IMR-90 (cell line): Measurements from ENCODE around the gene ZNF20. TPM values are rescaled to one million over a fixed set of nuclear protein-coding genes. Genes with fewer than 3 reads are reported as not detected.

Experiments used
- ATAC-seq: fragments of 200-7000 bp; cut with Tn5 transposase; 2 replicates; pipeline ENCODE4 v1.9.1; 2020; ENCODE audit warnings: low read depth, mild to moderate bottlenecking, moderate library complexity
- BruUV-seq: library from RNA; stranded (reverse); fragments of 400-500 nt; replicated peaks from 2 replicates; lab custom pipeline; 2021; lab: Mats Ljungman, UMichigan
- CTCF ChIA-PET: fragments of 300-600 bp; formaldehyde crosslinking; extraction: SDS; loops from one replicate; lab custom pipeline; 2021; ENCODE audit warnings: antibody characterized with exemption; lab: Yijun Ruan, JAX
- POLR2A ChIA-PET: fragments of 300-600 bp; sonication (Branson Sonifier 250); formaldehyde crosslinking; loops from one replicate; lab custom pipeline; 2022; ENCODE audit warnings: antibody characterized with exemption; ENCODE audit not compliant: unreplicated experiment; lab: Charles Lee
- DNase-seq: peaks from one replicate; pipeline ENCODE4 v3.0.0; 2013
- H2AFZ ChIP-seq: replicated peaks from 2 replicates; pipeline ENCODE3; 2013; ENCODE audit warnings: low read length, mild to moderate bottlenecking; ENCODE audit not compliant: poor library complexity
- H2AK5ac ChIP-seq: 2 replicates; pipeline ENCODE4 v1.6.1; 2013; ENCODE audit warnings: low read depth, low read length, inconsistent platforms
- H2AK9ac ChIP-seq: replicated peaks from 2 replicates; pipeline ENCODE3; 2013; ENCODE audit warnings: mild to moderate bottlenecking, low read depth, low read length, moderate library complexity; ENCODE audit not compliant: poor library complexity
- H2BK120ac ChIP-seq: 2 replicates; pipeline ENCODE4 v1.6.1; 2013; ENCODE audit warnings: low read depth, low read length, inconsistent platforms
- H2BK15ac ChIP-seq: 3 replicates; pipeline ENCODE4 v1.6.1; 2013; ENCODE audit warnings: low read depth, low read length, inconsistent platforms
- H2BK20ac ChIP-seq: 2 replicates; pipeline ENCODE4 v1.6.1; 2013; ENCODE audit warnings: low read depth, mild to moderate bottlenecking, inconsistent platforms, low read length, moderate library complexity
- H2BK5ac ChIP-seq: 2 replicates; pipeline ENCODE4 v1.6.1; 2013; ENCODE audit warnings: mild to moderate bottlenecking, low read depth, low read length, inconsistent platforms; ENCODE audit not compliant: poor library complexity, severe bottlenecking
- H3K14ac ChIP-seq: replicated peaks from 2 replicates; pipeline ENCODE4 v1.6.1; 2013; ENCODE audit warnings: low read depth, low read length, inconsistent platforms
- H3K18ac ChIP-seq: 2 replicates; pipeline ENCODE4 v1.6.1; 2013; ENCODE audit warnings: low read depth, low read length, control low read depth
- H3K23ac ChIP-seq: 2 replicates; pipeline ENCODE4 v1.6.1; 2013; ENCODE audit warnings: low read depth, low read length, inconsistent platforms
- H3K27ac ChIP-seq: 2 replicates; pipeline ENCODE4 v1.5.1; 2013; ENCODE audit warnings: mild to moderate bottlenecking, control low read depth, low read length; ENCODE audit not compliant: insufficient read depth
- H3K27me3 ChIP-seq: 2 replicates; pipeline ENCODE4 v1.6.1; 2013; ENCODE audit warnings: low read length; ENCODE audit not compliant: control insufficient read depth, insufficient read depth
- H3K36me3 ChIP-seq: 2 replicates; pipeline ENCODE4 v1.6.1; 2013; ENCODE audit warnings: low read length, mixed read lengths; ENCODE audit not compliant: control insufficient read depth, insufficient read depth
- H3K4ac ChIP-seq: 2 replicates; pipeline ENCODE4 v1.6.1; 2013; ENCODE audit warnings: low read depth, low read length, inconsistent platforms
- H3K4me1 ChIP-seq: 2 replicates; pipeline ENCODE4 v1.6.1; 2013; ENCODE audit warnings: low read length, mixed read lengths; ENCODE audit not compliant: control insufficient read depth, insufficient read depth
- H3K4me2 ChIP-seq: 2 replicates; pipeline ENCODE4 v1.6.1; 2013; ENCODE audit warnings: low read depth, mild to moderate bottlenecking, control low read depth, low read length, moderate library complexity
- H3K4me3 ChIP-seq: 2 replicates; pipeline ENCODE4 v1.5.1; 2013; ENCODE audit warnings: low read depth, mild to moderate bottlenecking, control low read depth, low read length, moderate library complexity; ENCODE audit not compliant: insufficient read depth
- H3K56ac ChIP-seq: 2 replicates; pipeline ENCODE4 v1.6.1; 2013; ENCODE audit warnings: low read length, inconsistent platforms; ENCODE audit not compliant: insufficient read depth; ENCODE audit errors: extremely low read depth
- H3K79me1 ChIP-seq, 2 experiments: 2 replicates each; pipeline ENCODE4 v1.6.1; 2013; ENCODE audit warnings: low read length in 2 of 2, inconsistent platforms in 1 of 2, low read depth in 1 of 2
- H3K9ac ChIP-seq: 2 replicates; pipeline ENCODE4 v1.6.1; 2013; ENCODE audit warnings: low read depth, low read length, control low read depth
- H3K9me1 ChIP-seq: 2 replicates; pipeline ENCODE4 v1.6.1; 2013; ENCODE audit warnings: low read length, inconsistent platforms; ENCODE audit not compliant: insufficient read depth
- H3K9me3 ChIP-seq: 2 replicates; pipeline ENCODE4 v1.6.1; 2013; ENCODE audit warnings: low read length; ENCODE audit not compliant: control insufficient read depth, insufficient read depth
- H4K20me1 ChIP-seq: 2 replicates; pipeline ENCODE4 v1.6.1; 2013; ENCODE audit warnings: low read length, inconsistent platforms; ENCODE audit not compliant: insufficient read depth
- H4K5ac ChIP-seq: 2 replicates; pipeline ENCODE4 v1.6.1; 2013; ENCODE audit warnings: mild to moderate bottlenecking, low read depth, low read length, control low read depth
- H4K8ac ChIP-seq, 2 experiments: 2 replicates each; pipeline ENCODE4 v1.6.1; 2013; ENCODE audit warnings: low read depth in 2 of 2, low read length in 2 of 2, control low read depth in 1 of 2, inconsistent platforms in 1 of 2
- H4K91ac ChIP-seq: 2 replicates; pipeline ENCODE4 v1.6.1; 2013; ENCODE audit warnings: low read depth, low read length, inconsistent platforms; ENCODE audit not compliant: insufficient read depth
- BHLHE40 ChIP-seq: fragments of 150-350 bp; IDR thresholded peaks from 2 replicates; pipeline ENCODE4 v1.6.1; 2016; ENCODE audit warnings: mild to moderate bottlenecking, low read depth, low read length
- CEBPB ChIP-seq: IDR thresholded peaks from 2 replicates; pipeline ENCODE4 v1.6.1; 2012; ENCODE audit warnings: low read depth, low read length, improper control_type of control experiment
- CTCF ChIP-seq: conservative IDR thresholded peaks from 2 replicates; pipeline ENCODE4 v1.5.1; 2012; ENCODE audit warnings: mild to moderate bottlenecking, low read depth, low read length, improper control_type of control experiment
- ELK1 ChIP-seq: fragments of 150-350 bp; IDR thresholded peaks from 2 replicates; pipeline ENCODE4 v1.6.1; 2016; ENCODE audit warnings: low read depth, mild to moderate bottlenecking, low read length, moderate library complexity, borderline replicate concordance
- FOS ChIP-seq: fragments of 150-350 bp; IDR thresholded peaks from 2 replicates; pipeline ENCODE4 v1.6.1; 2016; ENCODE audit warnings: low read depth, low read length
- MAZ ChIP-seq: IDR thresholded peaks from 2 replicates; pipeline ENCODE4 v1.6.1; 2012; ENCODE audit warnings: low read depth, mild to moderate bottlenecking, low read length, improper control_type of control experiment, moderate library complexity, borderline replicate concordance
- NFE2L2 ChIP-seq: fragments of 150-350 bp; IDR thresholded peaks from 2 replicates; pipeline ENCODE4 v1.6.1; 2016; ENCODE audit warnings: low read depth, mild to moderate bottlenecking, low read length
- POLR2A ChIP-seq: IDR thresholded peaks from 2 replicates; pipeline ENCODE4 v1.6.1; 2012; ENCODE audit warnings: mild to moderate bottlenecking, low read depth, low read length
- RAD21 ChIP-seq: IDR thresholded peaks from 2 replicates; pipeline ENCODE4 v1.6.1; 2012; ENCODE audit warnings: low read length, improper control_type of control experiment
- RCOR1 ChIP-seq: IDR thresholded peaks from 2 replicates; pipeline ENCODE4 v1.6.1; 2012; ENCODE audit warnings: mild to moderate bottlenecking, low read length, improper control_type of control experiment; ENCODE audit not compliant: insufficient replicate concordance
- RFX5 ChIP-seq: IDR thresholded peaks from 2 replicates; pipeline ENCODE4 v1.8.0; 2012; ENCODE audit warnings: low read depth, mild to moderate bottlenecking, low read length, moderate library complexity
- WGBS, 2 experiments: methylation state at CpG; one replicate each; pipeline versions ENCODE4 v1.1.5 to v1.1.7; 2013; ENCODE audit warnings: missing lambda C conversion rate in 2 of 2; ENCODE audit not compliant: insufficient read length in 1 of 2; ENCODE audit errors: extremely low coverage in 2 of 2; 5-methylcytosine and 5-hydroxymethylcytosine counted together
- dilution Hi-C: fragments of 300-500 bp; cut with HindIII; formaldehyde crosslinking; loops from one replicate; pipeline ENCODE4 v1.14.3; 2018; ENCODE audit warnings: low sequenced_read_pairs; ENCODE audit not compliant: unreplicated experiment
- in situ Hi-C: fragments of 300-500 bp; cut with MboI; formaldehyde crosslinking; loops from 3 replicates; pipeline ENCODE4 v1.14.3; 2019; ENCODE audit warnings: low sequenced_read_pairs, inconsistent platforms, mixed read lengths
- intact Hi-C: fragments of 100-400 bp; cut with micrococcal nuclease; formaldehyde crosslinking; loops from 2 replicates; pipeline ENCODE4 v1.10.0; 2022
- polyA plus RNA-seq, 3 experiments: library from polyadenylated mRNA; depleted of rRNA; stranded (reverse); fragments of >200 nt; gene quantifications; 2 replicates each; pipeline ENCODE4 v1.2.3, GENCODE V29; 2012; ENCODE audit warnings: low replicate concordance in 1 of 3
- total RNA-seq: library from RNA; depleted of rRNA; stranded (reverse); fragments of >200 nt; gene quantifications from 2 replicates; pipeline ENCODE4 v1.2.3, GENCODE V29; 2012

The ZNF20 gene
- total and polyA plus RNA-seq, 2 of the 4 experiments (the other 2 are of a cell fraction), result 2.1 to 7.9 TPM

- dilution Hi-C loops, result no loop called here
- peak; percentile 19 for DNase-seq
- CTCF ChIA-PET, result interaction anchor here (1.5 kb wide), 1 partner anchor 72 kb away, joined by 3 read pairs; no protein-coding TSS in a partner anchor
Observed at GRCh38 chr19:12126707-12127106, 13.4 kb downstream of the ZNF20 start.

More at GRCh38 chr19:12126707-12127106, 13.4 kb downstream of the ZNF20 start:
- Histone ChIP-seq H3K56ac (no peak overlapping the region), H4K8ac (no peak overlapping the region), H3K79me1 (no peaks in the 10 kb centered on the region), H3K4me3 (no peak overlapping the region), H3K23ac (no peak overlapping the region), H3K14ac (no peak overlapping the region), H3K9me1 (no peaks in the 10 kb centered on the region), H2BK20ac (no peak overlapping the region), H2AFZ (no peak overlapping the region), H2AK9ac (no peak overlapping the region), H2BK120ac (no peak overlapping the region), H3K9me3 (peaks cover 22% of the 10 kb centered on the region), H3K18ac (no peak overlapping the region), H2BK15ac (no peak overlapping the region), H2AK5ac (no peak overlapping the region), H3K4me1 (no peaks in the 10 kb centered on the region), H3K36me3 (peaks cover 2% of the 10 kb centered on the region; the same call in 1 of the 2 replicates), H2BK5ac (no peak overlapping the region), H3K4ac (no peak overlapping the region), H4K5ac (no peak overlapping the region), H3K9ac (no peak overlapping the region), H4K91ac (no peak overlapping the region), H3K27ac (no peak overlapping the region), H3K4me2 (no peak overlapping the region), H4K20me1 (no peaks in the 10 kb centered on the region), H3K27me3 (no peaks in the 10 kb centered on the region)
- POLR2A ChIA-PET, result no interaction called here
- BruUV-seq, result no TSS peak
- ATAC-seq, result peak; percentile 40; the same call in 1 of the 2 replicates
- no CpG with 5 or more reads among the region's 2 CpGs for WGBS, 2 experiments
- TF ChIP-seq MAZ (no peak), FOS (no peak), RCOR1 (no peak), BHLHE40 (no peak), NFE2L2 (no peak), CEBPB (no peak), ELK1 (no peak), RAD21 (peak; percentile 23), POLR2A (no peak), RFX5 (no peak), CTCF (peak; percentile 39)
- in situ Hi-C loops (no loop called here), intact Hi-C loops (no loop called here)
